Panc1 (cell line): Measurements from ENCODE around the gene F11. TPM values are rescaled to one million over a fixed set of nuclear protein-coding genes. Genes with fewer than 3 reads are reported as not detected.

Experiments used
- ATAC-seq: fragments of 200-7000 bp; cut with Tn5 transposase; 2 replicates; pipeline ENCODE4 v1.9.1; 2020; ENCODE audit warnings: mild to moderate bottlenecking, moderate library complexity
- BruUV-seq: library from RNA; stranded (reverse); fragments of 400-500 nt; replicated peaks from 2 replicates; lab custom pipeline; 2021; lab: Mats Ljungman, UMichigan
- CTCF ChIA-PET: fragments of 300-600 bp; sonication (Branson Sonifier 250); formaldehyde crosslinking; loops from one replicate; lab custom pipeline; 2022; ENCODE audit warnings: antibody characterized with exemption; lab: Charles Lee
- POLR2A ChIA-PET: fragments of 300-600 bp; sonication (Branson Sonifier 250); formaldehyde crosslinking; loops from one replicate; lab custom pipeline; 2022; ENCODE audit warnings: antibody characterized with exemption; lab: Charles Lee
- DNase-seq: peaks from one replicate; pipeline ENCODE4 v3.0.0-alpha.2; 2010; ENCODE audit warnings: low read depth, low spot score
- H3K27ac ChIP-seq: 2 replicates; pipeline ENCODE4 v1.5.1; 2011; ENCODE audit warnings: mild to moderate bottlenecking, low read length, inconsistent platforms
- H3K27me3 ChIP-seq: fragments of 200-500 bp; sonication (Bioruptor generic); 2 replicates; pipeline ENCODE4 v1.6.0; 2014; ENCODE audit warnings: low read length, inconsistent platforms; ENCODE audit not compliant: control insufficient read depth, insufficient read depth
- H3K36me3 ChIP-seq: fragments of 200-500 bp; sonication (Bioruptor generic); 2 replicates; pipeline ENCODE4 v1.5.1; 2014; ENCODE audit warnings: inconsistent platforms, mild to moderate bottlenecking, low read length, moderate library complexity; ENCODE audit not compliant: control insufficient read depth, insufficient read depth
- H3K4me1 ChIP-seq: 2 replicates; pipeline ENCODE4 v1.5.1; 2011; ENCODE audit warnings: inconsistent platforms, mild to moderate bottlenecking, low read length, moderate library complexity; ENCODE audit not compliant: control insufficient read depth, insufficient read depth
- H3K4me3 ChIP-seq, 2 experiments: 2 replicates each; pipeline ENCODE4 v1.5.1; 2011 to 2012; ENCODE audit warnings: low read depth in 2 of 2, low read length in 2 of 2, mild to moderate bottlenecking in 2 of 2, inconsistent platforms in 1 of 2, moderate library complexity in 1 of 2
- H3K9me3 ChIP-seq: fragments of 200-500 bp; sonication (Bioruptor generic); 2 replicates; pipeline ENCODE4 v1.5.1; 2014; ENCODE audit warnings: low read depth, mild to moderate bottlenecking, inconsistent platforms, low read length, moderate library complexity; ENCODE audit not compliant: control insufficient read depth, insufficient read depth
- POLR2AphosphoS5 ChIP-seq: IDR thresholded peaks from 2 replicates; pipeline ENCODE4 v1.6.1; 2012; ENCODE audit warnings: mild to moderate bottlenecking, low read depth, low read length, moderate library complexity
- REST ChIP-seq, 2 experiments: IDR thresholded peaks; 2 replicates each; pipeline ENCODE4 v1.6.1; 2011 to 2012; ENCODE audit warnings: low read depth in 2 of 2, control low read depth in 1 of 2, low read length in 1 of 2, mild to moderate bottlenecking in 1 of 2, moderate library complexity in 1 of 2; ENCODE audit not compliant: insufficient read depth in 1 of 2
- SIN3A ChIP-seq: IDR thresholded peaks from 2 replicates; pipeline ENCODE4 v1.6.1; 2012; ENCODE audit warnings: low read depth, mild to moderate bottlenecking, low read length, moderate library complexity, borderline replicate concordance; ENCODE audit not compliant: insufficient read depth
- TCF7L2 ChIP-seq: IDR thresholded peaks from 2 replicates; pipeline ENCODE4 v1.6.1; 2011; ENCODE audit warnings: mild to moderate bottlenecking, low read depth, low read length, inconsistent platforms
- in situ Hi-C: cut with HindIII; loops from 2 replicates; pipeline ENCODE4 v1.10.0; 2016; ENCODE audit warnings: low sequenced_read_pairs, low pct_unique_long_range_greater_than_20kb
- intact Hi-C: fragments of 100-400 bp; cut with micrococcal nuclease; formaldehyde crosslinking; loops from one replicate; pipeline ENCODE4 v1.10.0; 2022; ENCODE audit not compliant: unreplicated experiment
- total RNA-seq: library from RNA; stranded (reverse); gene quantifications from one replicate; pipeline ENCODE4 v1.2.1, GENCODE V29; 2021; ENCODE audit not compliant: unreplicated experiment
- TF ChIP-seq, protein P1 (sequence below): fragments of 450-650 bp; IDR thresholded peaks from 2 replicates; pipeline ENCODE4 v1.5.1; 2017; ENCODE audit warnings: mild to moderate bottlenecking

F11 gene
- total RNA-seq, 1 experiment from 2014 or later, result not detected

GRCh38 chr4:186285147-186285546, 19.2 kb downstream of the F11 start:
- intact Hi-C loops, result no loop called here
- POLR2A ChIA-PET, result no interaction called here
- H3K27me3 ChIP-seq, result no peaks in the 10 kb centered on the region
- DNase-seq (no peak), ATAC-seq (no peak)
- H3K9me3 ChIP-seq, result no peaks in the 10 kb centered on the region
- in situ Hi-C loops, result no loop called here
- H3K27ac ChIP-seq, result no peak overlapping the region
- no peaks in the 10 kb centered on the region for H3K36me3 ChIP-seq
- H3K4me1 ChIP-seq, result no peaks in the 10 kb centered on the region
- no peak overlapping the region for H3K4me3 ChIP-seq
- TF ChIP-seq SIN3A, result no peak
- TF ChIP-seq TCF7L2, result no peak
- no peak for TF ChIP-seq REST (IDR thresholded peaks at IDR 0.05; ENCODE audit: insufficient read depth in 1 of 2, low read depth in 2 of 2, low read length in 1 of 2)
- TF ChIP-seq POLR2AphosphoS5, result no peak
- TF ChIP-seq, protein P1, sequence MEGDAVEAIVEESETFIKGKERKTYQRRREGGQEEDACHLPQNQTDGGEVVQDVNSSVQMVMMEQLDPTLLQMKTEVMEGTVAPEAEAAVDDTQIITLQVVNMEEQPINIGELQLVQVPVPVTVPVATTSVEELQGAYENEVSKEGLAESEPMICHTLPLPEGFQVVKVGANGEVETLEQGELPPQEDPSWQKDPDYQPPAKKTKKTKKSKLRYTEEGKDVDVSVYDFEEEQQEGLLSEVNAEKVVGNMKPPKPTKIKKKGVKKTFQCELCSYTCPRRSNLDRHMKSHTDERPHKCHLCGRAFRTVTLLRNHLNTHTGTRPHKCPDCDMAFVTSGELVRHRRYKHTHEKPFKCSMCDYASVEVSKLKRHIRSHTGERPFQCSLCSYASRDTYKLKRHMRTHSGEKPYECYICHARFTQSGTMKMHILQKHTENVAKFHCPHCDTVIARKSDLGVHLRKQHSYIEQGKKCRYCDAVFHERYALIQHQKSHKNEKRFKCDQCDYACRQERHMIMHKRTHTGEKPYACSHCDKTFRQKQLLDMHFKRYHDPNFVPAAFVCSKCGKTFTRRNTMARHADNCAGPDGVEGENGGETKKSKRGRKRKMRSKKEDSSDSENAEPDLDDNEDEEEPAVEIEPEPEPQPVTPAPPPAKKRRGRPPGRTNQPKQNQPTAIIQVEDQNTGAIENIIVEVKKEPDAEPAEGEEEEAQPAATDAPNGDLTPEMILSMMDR, result no peak
- no TSS peak for BruUV-seq
- CTCF ChIA-PET, result no interaction called here

- in situ Hi-C loops (no loop called here), intact Hi-C loops (no loop called here)
- ATAC-seq (no peak), DNase-seq (no peak)
- Histone ChIP-seq H3K27ac (no peak overlapping the region), H3K9me3 (no peaks in the 10 kb centered on the region), H3K27me3 (no peaks in the 10 kb centered on the region), H3K4me1 (no peaks in the 10 kb centered on the region), H3K4me3 (no peak overlapping the region), H3K36me3 (no peaks in the 10 kb centered on the region)
- no TSS peak for BruUV-seq
- ChIA-PET POLR2A (no interaction called here), CTCF (no interaction called here)
- TF ChIP-seq TCF7L2 (no peak), REST (IDR thresholded peaks at IDR 0.05; ENCODE audit: insufficient read depth in 1 of 2, low read depth in 2 of 2, low read length in 1 of 2) (no peak), POLR2AphosphoS5 (no peak), SIN3A (no peak)
- TF ChIP-seq, protein P1, result no peak
These were observed 20.6 kb downstream of the F11 start for GRCh38 chr4:186286581-186286980.
